GM23338 (cell line): ENCODE results near the gene B3GAT2. TPM values are rescaled to one million over a fixed set of nuclear protein-coding genes. Genes with fewer than 3 reads are reported as not detected.

Source experiments
- ATAC-seq: fragments of 200-7000 bp; cut with Tn5 transposase; 3 replicates; pipeline ENCODE4 v1.9.1; 2020
- DNase-seq: peaks from one replicate; pipeline ENCODE4 v3.0.0-alpha.2; 2015; ENCODE audit warnings: low spot score
- H2AFZ ChIP-seq: fragments of 200-600 bp; sonication (generic); 2 replicates; pipeline ENCODE4 v1.8.0; 2016; ENCODE audit warnings: antibody characterized with exemption, mild to moderate bottlenecking, moderate library complexity
- H3F3A ChIP-seq: fragments of 200-600 bp; sonication (generic); replicated peaks from 2 replicates; pipeline ENCODE4 v1.8.0; 2017; ENCODE audit warnings: antibody characterized with exemption, mixed run types, low read depth
- H3K27ac ChIP-seq: fragments of 200-600 bp; sonication (generic); 2 replicates; pipeline ENCODE4 v1.6.1; 2016; ENCODE audit warnings: low read depth
- H3K27me3 ChIP-seq: fragments of 200-600 bp; sonication (generic); 2 replicates; pipeline ENCODE4 v1.8.0; 2016; ENCODE audit warnings: mild to moderate bottlenecking, mixed run types, moderate library complexity; ENCODE audit not compliant: insufficient read depth
- H3K36me3 ChIP-seq: fragments of 200-600 bp; sonication (generic); 2 replicates; pipeline ENCODE4 v1.8.0; 2016; ENCODE audit warnings: mild to moderate bottlenecking; ENCODE audit not compliant: insufficient read depth
- H3K4me1 ChIP-seq: fragments of 200-600 bp; sonication (generic); 2 replicates; pipeline ENCODE4 v1.8.0; 2016; ENCODE audit warnings: mild to moderate bottlenecking, moderate library complexity; ENCODE audit not compliant: insufficient read depth
- H3K4me2 ChIP-seq: fragments of 200-600 bp; sonication (generic); 2 replicates; pipeline ENCODE4 v1.7.1; 2017; ENCODE audit warnings: mixed run types
- H3K4me3 ChIP-seq: fragments of 200-600 bp; sonication (generic); 2 replicates; pipeline ENCODE4 v1.6.1; 2016; ENCODE audit warnings: mixed run types
- H3K79me2 ChIP-seq: fragments of 200-600 bp; sonication (generic); replicated peaks from 2 replicates; pipeline ENCODE4 v1.8.0; 2017; ENCODE audit warnings: mild to moderate bottlenecking; ENCODE audit not compliant: insufficient read depth
- H3K9me2 ChIP-seq: fragments of 200-600 bp; sonication (generic); 2 replicates; pipeline ENCODE4 v1.8.0; 2017; ENCODE audit not compliant: insufficient read depth
- H4K20me1 ChIP-seq: fragments of 200-600 bp; sonication (generic); replicated peaks from 2 replicates; pipeline ENCODE4 v1.8.0; 2017; ENCODE audit warnings: mild to moderate bottlenecking; ENCODE audit not compliant: insufficient read depth
- H3K27ac Mint-ChIP-seq: 2 replicates; pipeline ENCODE4 v1.8.0; 2020; ENCODE audit warnings: inconsistent platforms, mild to moderate bottlenecking, moderate library complexity, mixed read lengths
- H3K27me3 Mint-ChIP-seq: 3 replicates; pipeline ENCODE4 v1.8.0; 2022; ENCODE audit warnings: low read depth, mild to moderate bottlenecking, moderate library complexity, mixed read lengths, inconsistent platforms; ENCODE audit not compliant: insufficient read depth, poor library complexity
- H3K36me3 Mint-ChIP-seq: 3 replicates; pipeline ENCODE4 v1.8.0; 2021; ENCODE audit warnings: low read depth, mild to moderate bottlenecking, inconsistent platforms, moderate library complexity, mixed read lengths
- H3K4me1 Mint-ChIP-seq: 3 replicates; pipeline ENCODE4 v1.8.0; 2020; ENCODE audit warnings: mild to moderate bottlenecking, inconsistent platforms, mixed read lengths
- H3K4me3 Mint-ChIP-seq: 3 replicates; pipeline ENCODE4 v1.8.0; 2021; ENCODE audit warnings: moderate library complexity, mild to moderate bottlenecking, inconsistent platforms, mixed read lengths
- H3K9me3 Mint-ChIP-seq: 3 replicates; pipeline ENCODE4 v1.8.0; 2020; ENCODE audit warnings: moderate library complexity, mild to moderate bottlenecking, inconsistent platforms, mixed read lengths
- CREB1 ChIP-seq: fragments of 250-450 bp; sonication (Bioruptor Pico); IDR thresholded peaks from 2 replicates; pipeline ENCODE4 v1.5.0; 2020; ENCODE audit warnings: low read depth, mild to moderate bottlenecking, moderate library complexity
- CTCF ChIP-seq, 2 experiments: fragments of 200-600 bp in 1 of 2; sonication (generic) in 1 of 2; conservative IDR thresholded peaks; 2 replicates each; pipeline versions ENCODE4 v1.5.1 to v1.6.1; 2016 to 2017; ENCODE audit warnings: antibody characterized with exemption in 2 of 2, low read depth in 2 of 2, mild to moderate bottlenecking in 2 of 2, moderate library complexity in 1 of 2
- EZH2 ChIP-seq: fragments of 200-600 bp; sonication (generic); IDR thresholded peaks from one replicate; pipeline ENCODE4 v1.8.0; 2017; ENCODE audit warnings: antibody characterized with exemption, mild to moderate bottlenecking, low read depth; ENCODE audit not compliant: unreplicated experiment
- EZH2phosphoT487 ChIP-seq: fragments of 200-600 bp; sonication (generic); IDR thresholded peaks from one replicate; pipeline ENCODE4 v1.8.1; 2018; ENCODE audit warnings: antibody characterized with exemption; ENCODE audit not compliant: unreplicated experiment
- NANOG ChIP-seq: IDR thresholded peaks from 2 replicates; pipeline ENCODE4 v1.6.1; 2016; ENCODE audit warnings: antibody characterized with exemption, borderline replicate concordance
- ZNF114 ChIP-seq: fragments of 250-450 bp; sonication (Bioruptor Pico); IDR thresholded peaks from 2 replicates; pipeline ENCODE4 v1.5.0; 2020; ENCODE audit warnings: mild to moderate bottlenecking, moderate library complexity
- ZNF331 ChIP-seq: fragments of 250-450 bp; sonication (Bioruptor Pico); IDR thresholded peaks from 2 replicates; pipeline ENCODE4 v1.5.0; 2020; ENCODE audit warnings: low read depth, mild to moderate bottlenecking, moderate library complexity
- ZNF462 ChIP-seq: fragments of 250-450 bp; sonication (Bioruptor Pico); IDR thresholded peaks from 2 replicates; pipeline ENCODE4 v1.5.0; 2020; ENCODE audit warnings: mild to moderate bottlenecking, moderate library complexity
- polyA plus RNA-seq: library from polyadenylated mRNA; unstranded; fragments of >200 nt; fragmentation: Nextera tagmentation; extraction: Ambion mirVana; gene quantifications from 2 replicates; pipeline ENCODE4 v1.2.1, GENCODE V29; 2016
- total RNA-seq: library from RNA; depleted of rRNA; stranded (reverse); fragments of >200 nt; shearing (Covaris generic); gene quantifications from 2 replicates; pipeline ENCODE4 v1.2.3, GENCODE V29; 2014

B3GAT2 gene
- total and polyA plus RNA-seq, 2 experiments from 2014 or later: 1.7 to 1.8 TPM

- TF ChIP-seq ZNF462 (CRISPR knock-in tag) (no peak), CTCF (conservative IDR thresholded peaks at IDR 0.05; ENCODE audit: low read depth in 2 of 2) (no peak), ZNF114 (no peak), CREB1 (CRISPR knock-in tag) (no peak), EZH2phosphoT487 (no peak), NANOG (no peak)
Measured at GRCh38 chr6:70813885-70814284, 143.0 kb downstream of the B3GAT2 start (continued).

GRCh38 chr6:70811788-70812187 is 145.1 kb downstream of the B3GAT2 start:
- Histone ChIP-seq H3K4me2 (no peak overlapping the region), H2AFZ (no peak overlapping the region), H3K27ac (no peak overlapping the region), H3K4me1 (no peaks in the 10 kb centered on the region), H3K27me3 (no peaks in the 10 kb centered on the region), H3K36me3 (no peaks in the 10 kb centered on the region), H3K79me2 (no peaks in the 10 kb centered on the region), H3K4me3 (no peak overlapping the region), H3K9me2 (no peaks in the 10 kb centered on the region), H4K20me1 (no peaks in the 10 kb centered on the region), H3F3A (no peaks in the 10 kb centered on the region)
- Mint-ChIP-seq H3K4me1 (no peaks in the 10 kb centered on the region), H3K9me3 (no peaks in the 10 kb centered on the region), H3K4me3 (no peak overlapping the region), H3K27ac (no peak overlapping the region), H3K27me3 (no peaks in the 10 kb centered on the region), H3K36me3 (no peaks in the 10 kb centered on the region)
- ATAC-seq (no peak), DNase-seq (no peak)
- TF ChIP-seq EZH2phosphoT487: no peak
- no peak for TF ChIP-seq EZH2
- TF ChIP-seq ZNF331 (CRISPR knock-in tag): no peak
